K562 (cell line): ENCODE data around the gene DCAF8. TPM values are rescaled to one million over a fixed set of nuclear protein-coding genes. Genes with fewer than 3 reads are reported as not detected.

Experiments
- KDM2B ChIP-seq: fragments of 250-450 bp; sonication (Bioruptor Pico); IDR thresholded peaks from 2 replicates; pipeline ENCODE4 v1.8.0; 2021; ENCODE audit warnings: mild to moderate bottlenecking, moderate library complexity
- OTX1 ChIP-seq: fragments of 450-650 bp; formaldehyde crosslinking; IDR thresholded peaks from 2 replicates; pipeline ENCODE4 v1.4.0; 2022; ENCODE audit warnings: mild to moderate bottlenecking
- PTRF ChIP-seq: fragments of 450-650 bp; IDR thresholded peaks from 2 replicates; pipeline ENCODE4 v1.6.1; 2016; ENCODE audit warnings: mild to moderate bottlenecking, missing genetic modification characterization, missing compliant biosample characterization
- RBM34 ChIP-seq: fragments of 200-400 bp; formaldehyde crosslinking; IDR thresholded peaks from 2 replicates; pipeline ENCODE4 v1.6.1; 2018; ENCODE audit warnings: low read length, borderline replicate concordance; ENCODE audit not compliant: insufficient read depth
- RHOXF2B ChIP-seq: fragments of 250-450 bp; sonication (Bioruptor Pico); conservative IDR thresholded peaks from 2 replicates; pipeline ENCODE4 v1.5.1; 2021
- SIN3A ChIP-seq, 2 experiments: fragments of 150-350 bp in 1 of 2; IDR thresholded peaks; 2 replicates each; pipeline ENCODE4 v1.6.1; 2011 to 2016; ENCODE audit warnings: borderline replicate concordance in 2 of 2, low read depth in 2 of 2, low read length in 2 of 2, mild to moderate bottlenecking in 2 of 2, moderate library complexity in 2 of 2; ENCODE audit not compliant: control insufficient read depth in 1 of 2
- SIN3B ChIP-seq: fragments of 450-650 bp; IDR thresholded peaks from 2 replicates; pipeline ENCODE4 v1.6.1; 2017; ENCODE audit warnings: low read depth, mild to moderate bottlenecking, moderate library complexity
- SRSF3 ChIP-seq: fragments of 200-400 bp; formaldehyde crosslinking; IDR thresholded peaks from 2 replicates; pipeline ENCODE4 v1.6.1; 2016; ENCODE audit warnings: mild to moderate bottlenecking, low read length, moderate library complexity; ENCODE audit not compliant: insufficient read depth
- TFE3 ChIP-seq: fragments of 450-650 bp; formaldehyde crosslinking; IDR thresholded peaks from 2 replicates; pipeline ENCODE4 v1.4.0; 2020; ENCODE audit warnings: mild to moderate bottlenecking, mixed read lengths
- YY1 ChIP-seq, 3 experiments: IDR thresholded peaks; 2 replicates each; pipeline ENCODE4 v1.6.1; 2011; ENCODE audit warnings: low read length in 2 of 3, mild to moderate bottlenecking in 2 of 3, moderate library complexity in 2 of 3, borderline replicate concordance in 1 of 3, control low read depth in 1 of 3, low read depth in 1 of 3; ENCODE audit not compliant: insufficient read depth in 3 of 3, insufficient replicate concordance in 2 of 3, control insufficient read depth in 1 of 3, insufficient read length in 1 of 3; ENCODE audit errors: extremely low read depth in 1 of 3
- ZBTB40 ChIP-seq, 2 experiments: fragments of 450-650 bp in 1 of 2; sonication (generic) in 1 of 2; formaldehyde crosslinking in 1 of 2; IDR thresholded peaks; 2 replicates each; pipeline versions ENCODE4 v1.7.1 to v1.9.0; 2016 to 2022; ENCODE audit warnings: inconsistent platforms in 1 of 2, mild to moderate bottlenecking in 1 of 2, missing genetic modification reagents in 1 of 2
- ZNF551 ChIP-seq: fragments of 250-450 bp; sonication (Bioruptor Pico); IDR thresholded peaks from 2 replicates; pipeline ENCODE4 v1.5.0; 2021; ENCODE audit warnings: mild to moderate bottlenecking, moderate library complexity
- polyA plus RNA-seq, 8 experiments: library from polyadenylated mRNA; depleted of rRNA in 4 of 8; stranded (reverse) in 5 of 8; unstranded in 3 of 8; fragments of >200 nt; fragmentation: Nextera tagmentation in 2 of 8; fragmentation: Illumina TruSeq in 1 of 8; extraction: Ambion mirVana in 2 of 8; extraction: Trizol in 1 of 8; gene quantifications; 2 replicates each; pipeline versions ENCODE4 v1.2.1 to v1.2.3, GENCODE V29; 2011 to 2014; ENCODE audit warnings: inconsistent platforms in 1 of 8, missing spikeins in 1 of 8
- total RNA-seq, 7 experiments: library from RNA; depleted of rRNA in 6 of 7; stranded (reverse); fragments of >200 nt in 6 of 7; fragmentation: Illumina TruSeq in 2 of 7; extraction: Trizol in 2 of 7; gene quantifications; 2 replicates each; pipeline versions ENCODE4 v1.2.1 to v1.2.3, GENCODE V29; 2011 to 2021; ENCODE audit warnings: low replicate concordance in 1 of 7
- TF ChIP-seq, protein P1 (sequence below): fragments of 250-450 bp; sonication (Bioruptor Pico); IDR thresholded peaks from 2 replicates; pipeline ENCODE4 v1.9.0; 2021; ENCODE audit warnings: mild to moderate bottlenecking
- TF ChIP-seq, protein P2 (sequence below): sonication (generic); formaldehyde crosslinking; IDR thresholded peaks from 2 replicates; pipeline ENCODE4 v1.8.1; 2022; ENCODE audit warnings: missing genetic modification reagents

Gene DCAF8
- total and polyA plus RNA-seq, 9 of the 15 experiments (the other 6 are each of a cell fraction or from before 2014, with no cell fraction given) = 11.6 to 149 (median 81.3) TPM

DNA sequence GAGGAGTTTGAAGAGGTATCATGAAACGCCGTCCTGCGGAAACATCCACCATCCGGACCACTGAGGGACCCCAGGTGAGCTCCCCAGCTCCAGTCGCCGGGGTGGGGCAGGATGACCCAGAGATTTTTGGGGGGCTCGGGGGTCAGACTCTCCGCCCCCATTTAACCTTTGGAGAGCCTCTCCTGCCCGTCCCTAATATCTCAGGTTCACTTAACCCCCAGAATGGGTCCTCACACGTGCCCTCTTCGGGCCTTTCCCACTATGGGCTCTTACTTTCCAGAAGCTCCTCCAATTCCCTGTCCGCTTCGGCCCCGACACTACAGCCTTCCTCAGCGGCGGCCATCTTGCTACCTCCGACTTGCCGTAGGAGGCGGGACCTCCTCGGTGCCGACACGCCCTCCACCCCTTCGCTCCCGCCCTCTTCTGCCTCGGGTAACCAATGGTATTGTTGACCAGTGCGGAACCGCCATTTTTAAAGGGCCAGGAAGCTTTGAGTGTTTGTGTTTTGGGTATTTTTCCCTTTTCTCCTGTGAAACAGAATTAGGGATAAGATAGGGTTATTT is 22.5 kb upstream of the DCAF8 start, which contains the start of gene PEX19 (continued):
- TF ChIP-seq TFE3 (CRISPR knock-in tag) = no peak
- no peak for TF ChIP-seq PTRF (tag)
- peak; percentile 97 to 98; a peak in 3 of 4 replicates for TF ChIP-seq SIN3A (IDR thresholded peaks at IDR 0.05; ENCODE audit: borderline replicate concordance in 2 of 2, control insufficient read depth in 1 of 2, low read depth in 2 of 2, low read length in 2 of 2)
- no peak for TF ChIP-seq ZBTB40 (IDR thresholded peaks at IDR 0.05)
- no peak for TF ChIP-seq ZBTB40 (CRISPR knock-in tag; IDR thresholded peaks at IDR 0.05)
- peak; percentile 94 for TF ChIP-seq SIN3B
- no peak for TF ChIP-seq OTX1 (CRISPR knock-in tag)
- TF ChIP-seq SRSF3 = no peak
- TF ChIP-seq, protein P1, sequence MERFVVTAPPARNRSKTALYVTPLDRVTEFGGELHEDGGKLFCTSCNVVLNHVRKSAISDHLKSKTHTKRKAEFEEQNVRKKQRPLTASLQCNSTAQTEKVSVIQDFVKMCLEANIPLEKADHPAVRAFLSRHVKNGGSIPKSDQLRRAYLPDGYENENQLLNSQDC = no peak
- TF ChIP-seq KDM2B = no peak
- no peak for TF ChIP-seq RBM34
- no peak for TF ChIP-seq RHOXF2B (CRISPR knock-in tag)
- TF ChIP-seq, protein P2, sequence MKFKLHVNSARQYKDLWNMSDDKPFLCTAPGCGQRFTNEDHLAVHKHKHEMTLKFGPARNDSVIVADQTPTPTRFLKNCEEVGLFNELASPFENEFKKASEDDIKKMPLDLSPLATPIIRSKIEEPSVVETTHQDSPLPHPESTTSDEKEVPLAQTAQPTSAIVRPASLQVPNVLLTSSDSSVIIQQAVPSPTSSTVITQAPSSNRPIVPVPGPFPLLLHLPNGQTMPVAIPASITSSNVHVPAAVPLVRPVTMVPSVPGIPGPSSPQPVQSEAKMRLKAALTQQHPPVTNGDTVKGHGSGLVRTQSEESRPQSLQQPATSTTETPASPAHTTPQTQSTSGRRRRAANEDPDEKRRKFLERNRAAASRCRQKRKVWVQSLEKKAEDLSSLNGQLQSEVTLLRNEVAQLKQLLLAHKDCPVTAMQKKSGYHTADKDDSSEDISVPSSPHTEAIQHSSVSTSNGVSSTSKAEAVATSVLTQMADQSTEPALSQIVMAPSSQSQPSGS = no peak
- peak; percentile 92 to 99 (median 98) for TF ChIP-seq YY1 (IDR thresholded peaks at IDR 0.05; ENCODE audit: borderline replicate concordance in 1 of 3, control insufficient read depth in 1 of 3, extremely low read depth in 1 of 3, insufficient read depth in 3 of 3, insufficient read length in 1 of 3, insufficient replicate concordance in 2 of 3, low read depth in 1 of 3, low read length in 2 of 3)
- TF ChIP-seq ZNF551 (CRISPR knock-in tag) = no peak
